GM21381 (cell line): ENCODE data around the gene NUBP2.

Experiments
- ATAC-seq: cut with Tn5 transposase; IDR thresholded peaks from one replicate; pipeline ENCODE4 v1.9.1; 2021; ENCODE audit warnings: mild to moderate bottlenecking, moderate library complexity; ENCODE audit not compliant: unreplicated experiment

Gene NUBP2

DNA sequence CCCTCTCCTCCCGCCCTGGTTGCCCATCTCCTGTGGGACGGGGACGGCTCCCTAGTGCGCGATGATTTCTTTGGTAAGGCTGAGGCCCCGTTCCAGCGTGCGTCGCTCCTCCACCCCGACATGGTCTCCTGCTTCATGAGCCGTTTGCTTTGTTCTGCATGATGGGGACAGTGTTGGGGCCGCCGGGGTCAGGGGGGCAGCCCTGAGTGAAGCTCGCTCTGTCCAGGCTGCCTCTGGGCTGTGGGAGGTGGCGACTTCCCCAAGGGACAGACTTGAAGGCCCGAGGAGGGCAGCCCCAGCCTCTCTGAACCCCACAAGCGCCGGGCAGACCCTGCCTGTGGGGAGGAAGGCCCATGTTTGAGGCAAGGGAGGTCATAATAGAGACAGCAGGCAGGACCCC is 23.8 kb upstream of the NUBP2 start:
- no peak for ATAC-seq

DNA sequence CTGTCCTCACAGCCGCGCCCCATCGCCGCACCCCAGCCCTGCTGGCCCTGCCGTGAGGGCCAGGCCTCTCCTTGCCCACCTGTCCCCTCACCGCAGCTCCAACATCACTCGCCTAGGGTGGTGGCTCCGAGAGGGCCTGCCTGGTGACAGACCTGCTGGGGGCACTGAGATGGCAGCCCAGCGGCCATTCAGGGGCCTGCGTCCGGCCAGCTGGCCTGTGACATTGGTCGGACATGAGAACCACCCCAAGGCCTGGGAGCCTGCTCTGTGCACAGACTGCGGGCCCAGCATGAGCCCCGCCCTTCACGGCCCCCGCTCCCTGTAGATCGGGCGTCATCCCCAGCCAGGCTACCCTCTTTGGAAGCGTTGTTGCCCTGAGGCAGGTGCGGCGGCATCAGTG is 23.2 kb upstream of the NUBP2 start:
- ATAC-seq = no peak

DNA sequence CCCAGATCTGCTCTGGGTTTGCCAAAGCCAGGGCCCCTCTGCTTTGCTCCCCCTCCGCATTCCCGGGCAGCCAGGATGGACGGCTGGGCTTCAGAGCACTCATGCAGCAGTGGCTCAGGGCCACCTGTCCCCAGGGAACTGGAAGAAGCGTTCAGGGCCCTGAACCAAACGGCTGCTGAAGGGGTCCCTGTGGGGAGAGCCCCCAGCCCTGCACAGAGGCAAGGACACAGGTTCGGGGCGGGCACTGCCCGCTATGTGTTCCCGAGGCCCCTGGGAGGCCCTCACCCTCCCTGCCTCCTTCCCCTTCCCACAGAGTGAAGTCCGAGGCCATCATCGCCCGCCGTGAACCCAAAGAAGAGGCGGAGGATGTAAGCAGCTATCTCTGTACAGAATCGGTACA is 21.8 kb upstream of the NUBP2 start:
- no peak for ATAC-seq

DNA sequence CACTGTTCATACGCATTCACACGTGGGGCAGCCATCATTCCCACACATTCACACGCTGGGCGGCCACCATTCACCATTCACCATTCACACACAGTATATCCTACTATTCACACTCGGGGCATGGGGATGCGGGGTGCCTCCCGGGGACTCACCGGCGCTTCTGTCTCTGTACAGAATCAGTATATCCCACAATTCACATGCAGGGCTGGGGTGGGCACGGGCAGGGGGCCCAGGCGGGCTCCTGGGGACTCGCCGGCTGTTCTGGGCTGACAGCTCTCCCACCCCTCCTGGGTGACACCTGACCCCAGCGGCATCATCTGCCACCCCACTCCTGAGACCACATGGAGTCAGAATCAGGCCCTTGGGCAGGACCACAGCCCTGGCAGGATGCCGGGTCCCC is 21.0 kb upstream of the NUBP2 start:
- ATAC-seq = no peak

DNA sequence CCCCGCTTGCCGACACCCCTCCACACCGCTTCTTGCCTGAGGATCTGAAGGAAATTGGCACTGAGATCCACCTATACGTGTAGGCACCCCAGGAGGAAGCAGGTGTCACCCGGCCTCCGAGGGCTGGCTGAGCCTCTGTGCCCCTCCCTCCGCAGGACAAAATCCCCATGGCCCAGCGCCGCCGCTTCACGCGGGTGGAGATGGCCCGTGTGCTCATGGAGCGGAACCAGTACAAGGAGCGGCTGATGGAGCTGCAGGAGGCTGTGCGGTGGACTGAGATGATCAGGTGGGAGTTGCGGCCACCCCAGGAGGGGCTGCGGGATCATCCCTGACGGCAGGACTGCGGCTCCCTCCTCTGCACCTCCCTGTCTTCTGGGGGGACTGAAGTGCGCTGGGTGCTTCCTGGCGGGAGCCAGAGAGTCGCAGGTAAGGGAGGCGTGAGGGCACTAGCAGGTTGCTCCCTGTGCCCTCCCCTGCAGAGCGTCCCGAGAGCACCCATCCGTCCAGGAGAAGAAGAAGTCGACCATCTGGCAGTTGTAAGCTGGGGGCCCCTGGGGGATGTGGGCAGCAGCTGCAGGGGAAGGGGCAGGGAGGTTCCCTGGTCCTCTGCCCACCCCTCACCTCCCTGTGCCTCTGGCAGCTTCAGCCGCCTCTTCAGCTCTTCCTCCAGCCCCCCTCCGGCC is 20.4 kb upstream of the NUBP2 start:
- ATAC-seq = no peak

DNA sequence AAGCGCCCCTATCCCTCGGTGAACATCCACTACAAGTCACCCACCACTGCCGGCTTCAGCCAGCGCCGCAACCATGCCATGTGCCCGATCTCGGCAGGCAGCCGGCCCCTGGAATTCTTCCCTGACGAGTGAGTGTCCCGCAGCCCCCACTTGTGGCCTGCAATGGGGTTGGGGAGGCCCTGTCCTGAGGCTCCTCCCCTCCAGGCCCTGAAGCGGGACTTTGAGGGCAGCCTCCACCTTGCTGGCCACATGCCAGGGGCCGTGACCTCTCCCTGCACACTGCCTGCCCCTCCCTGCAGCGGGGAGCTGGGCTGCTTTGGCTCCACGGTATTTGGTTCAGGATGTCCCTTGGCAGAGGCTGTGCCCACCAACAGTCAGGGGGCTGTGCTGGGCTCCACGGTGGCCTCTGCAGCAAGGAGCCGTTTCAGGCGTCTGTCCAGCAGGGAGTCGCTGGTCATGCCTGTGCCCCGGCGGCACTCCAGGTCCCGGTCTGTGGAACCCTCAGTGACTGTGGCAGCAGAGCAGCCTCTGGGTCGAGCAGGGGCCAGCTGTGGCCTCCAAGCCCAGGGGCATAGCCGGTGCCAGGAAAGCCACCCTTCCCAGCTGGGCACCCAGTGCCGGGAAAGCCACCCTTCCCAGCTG is 19.8 kb upstream of the NUBP2 start:
- ATAC-seq = no peak

DNA sequence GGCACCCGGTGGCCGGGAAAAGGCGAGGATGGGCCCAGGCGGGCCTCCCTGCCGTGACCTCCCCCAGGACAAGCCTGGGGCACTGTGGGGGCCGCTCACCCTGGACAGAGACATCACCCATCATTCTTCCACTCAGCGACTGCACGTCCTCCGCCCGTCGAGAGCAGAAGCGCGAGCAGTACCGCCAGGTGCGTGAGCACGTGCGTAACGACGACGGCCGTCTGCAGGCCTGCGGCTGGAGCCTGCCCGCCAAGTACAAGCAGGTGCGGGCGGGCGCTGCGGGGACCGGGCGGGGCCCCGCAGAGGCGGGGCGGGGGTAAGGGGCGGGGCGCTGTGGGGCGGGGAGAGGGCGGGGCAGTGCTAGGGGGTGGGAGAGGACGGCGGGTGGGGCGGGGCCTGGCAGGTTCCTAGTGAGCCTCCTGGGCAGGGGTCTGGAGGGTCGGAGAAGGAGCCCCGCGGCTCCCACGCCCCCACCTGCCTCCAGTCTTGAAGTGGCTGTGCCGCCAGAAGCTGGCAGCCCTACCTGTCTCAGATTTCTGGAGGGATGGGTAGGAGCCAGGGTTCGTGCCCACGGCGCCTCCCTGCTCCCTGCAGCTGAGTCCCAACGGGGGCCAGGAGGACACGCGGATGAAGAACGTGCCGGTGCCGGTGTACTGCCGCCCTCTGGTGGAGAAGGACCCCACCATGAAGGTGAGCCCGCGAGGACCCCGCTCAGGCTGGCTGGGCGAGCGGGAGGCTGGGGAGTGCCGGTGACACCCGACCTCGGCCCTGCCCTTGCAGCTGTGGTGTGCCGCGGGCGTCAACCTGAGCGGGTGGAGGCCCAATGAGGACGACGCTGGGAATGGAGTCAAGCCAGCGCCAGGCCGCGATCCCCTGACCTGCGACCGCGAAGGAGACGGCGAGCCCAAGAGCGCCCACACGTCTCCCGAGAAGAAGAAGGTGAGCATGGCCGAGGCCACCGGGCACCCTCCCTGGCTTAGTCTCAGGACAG is 18.9 kb upstream of the NUBP2 start:
- ATAC-seq = no peak

DNA sequence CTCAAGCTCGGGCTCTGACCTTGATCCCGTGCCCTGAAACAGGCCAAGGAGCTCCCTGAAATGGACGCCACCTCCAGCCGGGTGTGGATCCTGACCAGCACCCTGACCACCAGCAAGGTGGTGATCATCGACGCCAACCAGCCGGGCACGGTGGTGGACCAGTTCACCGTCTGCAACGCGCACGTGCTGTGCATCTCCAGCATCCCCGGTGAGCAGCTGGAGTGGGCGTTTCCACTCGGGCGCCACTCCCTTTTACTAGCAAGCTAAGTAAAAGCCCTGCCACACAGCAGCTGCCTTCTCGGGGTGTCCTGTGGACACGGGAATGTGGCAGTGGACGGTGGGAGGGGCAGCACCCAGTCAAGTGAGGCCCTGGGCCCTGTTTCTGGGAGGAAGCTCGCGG is 17.8 kb upstream of the NUBP2 start:
- no peak for ATAC-seq

DNA sequence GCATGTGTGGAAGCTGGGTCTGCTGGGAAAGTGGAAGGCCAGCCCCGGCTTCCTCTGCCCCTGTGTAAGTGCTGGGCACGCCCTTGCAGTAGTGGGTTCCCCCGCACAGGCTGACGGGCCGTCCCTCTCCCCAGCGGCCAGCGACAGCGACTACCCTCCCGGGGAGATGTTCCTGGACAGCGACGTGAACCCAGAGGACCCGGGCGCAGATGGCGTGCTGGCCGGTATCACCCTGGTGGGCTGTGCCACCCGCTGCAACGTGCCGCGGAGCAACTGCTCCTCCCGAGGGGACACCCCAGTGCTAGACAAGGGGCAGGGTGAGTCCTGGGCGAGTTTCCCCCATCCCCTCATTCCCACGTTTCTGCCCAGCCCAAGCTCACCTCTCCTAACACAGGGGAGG is 16.9 kb upstream of the NUBP2 start:
- no peak for ATAC-seq

DNA sequence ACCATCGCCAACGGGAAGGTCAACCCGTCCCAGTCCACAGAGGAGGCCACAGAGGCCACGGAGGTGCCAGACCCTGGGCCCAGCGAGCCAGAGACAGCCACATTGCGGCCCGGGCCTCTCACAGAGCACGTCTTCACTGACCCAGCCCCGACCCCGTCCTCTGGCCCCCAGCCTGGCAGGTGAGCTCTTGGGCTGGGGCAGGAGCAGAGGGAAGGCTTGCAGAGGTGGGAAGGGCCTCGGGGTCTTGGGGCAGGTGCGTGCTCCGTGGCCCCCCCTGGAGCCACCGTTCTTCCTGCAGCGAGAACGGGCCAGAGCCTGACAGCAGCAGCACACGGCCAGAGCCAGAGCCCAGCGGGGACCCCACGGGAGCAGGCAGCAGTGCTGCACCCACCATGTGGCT is 16.5 kb upstream of the NUBP2 start:
- no peak for ATAC-seq

DNA sequence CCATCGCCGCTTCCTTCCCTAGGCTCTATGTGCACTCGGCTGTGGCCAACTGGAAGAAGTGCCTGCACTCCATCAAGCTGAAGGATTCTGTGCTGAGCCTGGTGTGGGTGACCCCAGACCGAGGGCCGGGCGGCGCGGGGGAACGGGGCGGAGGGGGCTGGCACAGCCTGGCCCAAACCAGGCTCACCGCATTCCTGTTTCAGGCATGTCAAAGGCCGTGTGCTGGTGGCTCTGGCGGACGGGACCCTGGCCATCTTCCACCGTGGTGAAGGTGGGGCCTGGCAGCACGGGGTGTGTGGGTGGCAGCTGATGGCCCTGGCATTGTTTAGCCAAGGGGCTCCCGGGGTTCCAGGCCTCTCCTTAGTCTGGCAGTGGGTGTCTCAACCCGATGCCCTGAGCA is 16.1 kb upstream of the NUBP2 start:
- no peak for ATAC-seq

DNA sequence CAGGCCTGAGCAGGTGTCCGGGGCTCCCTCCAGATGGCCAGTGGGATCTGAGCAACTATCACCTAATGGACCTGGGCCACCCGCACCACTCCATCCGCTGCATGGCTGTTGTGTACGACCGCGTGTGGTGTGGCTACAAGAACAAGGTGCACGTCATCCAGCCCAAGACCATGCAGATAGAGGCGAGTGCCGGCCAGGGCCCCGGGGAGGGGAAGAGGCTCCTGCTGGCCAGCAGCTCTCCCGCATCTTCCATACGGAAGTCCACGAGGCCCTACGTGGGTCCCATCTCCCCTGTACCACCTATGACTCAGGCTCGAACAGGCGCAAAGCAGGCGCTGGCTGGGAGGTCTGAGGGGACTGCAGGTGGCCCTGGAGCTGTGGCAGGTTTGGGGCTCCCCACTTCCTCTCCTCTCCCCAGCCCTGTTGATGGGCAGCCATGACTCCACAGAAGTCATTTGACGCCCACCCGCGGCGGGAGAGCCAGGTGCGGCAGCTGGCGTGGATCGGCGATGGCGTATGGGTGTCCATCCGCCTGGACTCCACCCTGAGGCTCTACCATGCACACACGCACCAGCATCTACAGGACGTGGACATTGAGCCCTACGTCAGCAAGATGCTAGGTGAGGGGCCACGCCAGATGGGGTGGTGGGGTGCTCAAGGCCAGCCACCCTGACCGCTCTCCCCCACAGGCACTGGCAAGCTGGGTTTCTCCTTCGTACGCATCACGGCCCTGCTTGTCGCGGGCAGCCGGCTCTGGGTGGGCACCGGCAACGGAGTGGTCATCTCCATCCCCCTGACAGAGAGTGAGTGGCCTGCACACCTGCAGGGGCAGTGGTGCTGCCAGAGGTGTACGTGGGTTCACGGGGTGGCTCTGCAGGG is 15.4 kb upstream of the NUBP2 start:
- ATAC-seq = no peak

DNA sequence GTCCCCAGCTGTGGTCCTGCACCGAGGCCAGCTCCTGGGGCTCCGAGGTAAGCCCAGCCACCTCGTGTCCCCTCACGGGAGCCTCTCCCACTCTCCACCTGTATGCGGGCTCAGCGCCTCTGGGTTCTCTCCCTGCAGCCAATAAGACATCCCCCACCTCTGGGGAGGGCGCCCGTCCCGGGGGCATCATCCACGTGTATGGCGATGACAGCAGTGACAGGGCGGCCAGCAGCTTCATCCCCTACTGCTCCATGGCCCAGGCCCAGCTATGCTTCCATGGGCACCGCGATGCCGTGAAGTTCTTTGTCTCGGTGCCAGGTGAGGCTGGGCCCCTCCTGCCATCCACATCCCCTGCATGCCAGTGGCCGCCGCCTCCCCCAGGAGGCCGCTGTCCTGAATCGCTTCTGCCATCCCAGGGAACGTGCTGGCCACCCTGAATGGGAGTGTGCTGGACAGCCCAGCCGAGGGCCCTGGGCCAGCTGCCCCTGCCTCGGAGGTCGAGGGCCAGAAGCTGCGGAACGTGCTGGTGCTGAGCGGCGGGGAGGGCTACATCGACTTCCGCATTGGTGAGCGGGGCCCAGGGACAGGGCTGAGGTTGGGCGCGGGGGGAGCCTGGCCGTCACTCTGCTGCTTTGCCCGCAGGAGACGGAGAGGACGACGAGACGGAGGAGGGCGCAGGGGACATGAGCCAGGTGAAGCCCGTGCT is 14.5 kb upstream of the NUBP2 start:
- ATAC-seq = no peak

DNA sequence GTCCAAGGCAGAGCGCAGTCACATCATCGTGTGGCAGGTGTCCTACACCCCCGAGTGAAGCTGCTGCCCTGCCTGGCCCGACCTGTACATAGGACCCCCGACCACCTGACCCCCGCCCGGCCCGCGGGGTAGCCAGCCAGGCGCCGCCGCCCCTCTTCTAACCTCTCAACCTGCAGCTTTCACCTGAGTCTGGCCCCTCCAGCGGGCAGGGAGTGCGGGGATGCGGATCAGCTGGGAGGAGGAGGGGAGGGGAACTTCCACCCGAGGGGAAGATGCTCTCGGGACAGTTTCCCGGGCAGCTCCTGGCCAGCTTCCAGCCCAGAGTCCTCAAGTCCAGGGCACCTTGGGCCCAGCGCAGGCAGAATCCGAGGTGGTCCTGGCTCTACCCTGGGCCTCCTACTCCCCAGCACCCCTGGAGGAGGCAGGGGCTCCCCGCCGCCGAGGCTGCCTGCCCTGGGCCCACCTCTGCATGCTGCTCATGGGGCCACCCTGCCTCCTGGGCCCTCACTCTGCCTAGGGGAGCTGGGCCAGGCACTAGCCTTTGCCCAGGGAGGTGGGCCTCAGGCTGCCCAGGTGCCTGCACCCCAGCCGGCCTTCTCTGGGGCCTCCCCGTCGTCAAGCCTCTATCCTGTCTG is 13.9 kb upstream of the NUBP2 start:
- ATAC-seq = no peak

DNA sequence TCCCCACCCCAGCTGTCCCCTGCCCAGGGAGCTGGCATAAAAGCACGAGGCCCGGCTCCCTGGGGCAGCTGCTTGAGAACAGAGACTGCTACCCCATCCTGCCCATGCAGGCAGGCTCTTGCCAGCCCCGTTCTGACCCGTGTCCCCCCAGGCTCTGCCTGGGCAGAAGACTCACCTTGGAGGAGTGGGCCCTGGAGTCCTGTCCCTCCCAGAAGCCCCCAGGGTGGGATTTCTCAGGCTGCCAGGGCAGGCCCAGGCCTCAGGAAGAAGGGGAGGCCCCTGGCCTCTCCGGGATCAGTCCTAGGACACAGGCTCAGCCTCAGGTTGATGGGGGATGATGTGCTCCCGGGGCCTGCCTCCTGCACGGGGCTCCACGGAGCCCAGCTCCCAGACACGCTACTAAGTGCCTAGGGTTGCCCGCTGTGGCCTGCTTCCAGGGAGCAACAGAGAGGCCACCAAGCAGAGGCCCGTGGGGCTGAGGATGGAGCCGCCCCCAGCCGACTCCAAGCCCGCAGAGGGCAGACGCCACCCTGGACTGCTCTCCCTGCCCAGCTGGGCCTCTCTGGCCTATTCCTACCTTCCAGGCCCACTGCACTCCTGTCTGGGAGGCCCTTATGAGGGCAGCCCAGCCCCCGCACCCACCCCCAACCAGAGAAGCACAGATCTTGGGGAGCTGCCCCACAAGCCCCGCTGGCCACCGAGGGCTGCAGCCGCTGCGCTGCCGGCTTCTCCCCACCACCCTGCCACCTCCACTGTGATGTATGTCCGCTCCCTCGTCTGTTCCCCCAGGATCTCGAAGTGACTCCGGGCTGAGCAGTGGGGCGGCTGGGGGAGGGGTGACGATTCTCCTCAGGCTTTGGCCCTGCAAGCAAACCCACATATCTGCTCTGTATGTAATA is 13.1 kb upstream of the NUBP2 start:
- no peak for ATAC-seq

DNA sequence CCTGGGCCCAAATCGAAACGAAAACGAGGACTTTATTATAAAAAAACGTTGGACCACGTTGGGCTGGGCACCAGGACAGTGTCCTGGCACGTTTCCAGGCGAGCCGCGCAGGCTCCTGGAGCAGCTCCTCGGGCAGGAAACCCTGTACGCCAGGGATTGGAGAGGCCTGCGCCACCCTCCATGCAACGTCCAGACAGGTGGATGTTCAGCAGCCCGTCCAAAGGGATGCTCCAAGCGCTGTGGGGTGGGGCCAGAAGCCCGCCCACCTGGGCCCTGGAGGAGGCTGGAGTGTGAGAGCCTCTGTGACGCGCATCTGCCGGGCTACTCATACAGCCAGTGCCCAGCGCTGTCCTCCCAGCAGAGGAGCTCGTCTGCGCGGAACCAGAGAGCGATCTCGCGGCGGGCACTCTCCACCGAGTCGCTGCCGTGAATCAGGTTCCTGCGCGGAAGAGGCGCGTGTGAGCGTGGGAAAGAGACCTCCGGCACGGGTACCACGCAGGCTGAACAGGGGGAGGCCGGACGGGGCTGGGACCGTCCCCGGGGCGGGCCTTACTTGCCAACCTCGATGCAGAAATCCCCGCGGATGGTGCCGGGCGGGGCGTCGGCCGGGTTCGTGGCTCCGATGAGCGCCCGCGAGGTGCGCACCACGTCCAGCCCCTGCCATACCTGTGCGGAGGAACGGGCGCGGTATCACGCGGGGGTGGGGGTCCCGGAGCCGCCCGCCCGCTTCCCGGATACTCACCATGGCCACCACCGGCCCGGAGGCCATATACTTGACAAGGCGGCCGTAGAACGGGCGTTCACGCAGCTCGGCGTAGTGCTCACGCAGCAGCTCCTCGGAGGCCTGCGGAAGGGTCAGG is 12.2 kb upstream of the NUBP2 start:
- ATAC-seq = no peak

DNA sequence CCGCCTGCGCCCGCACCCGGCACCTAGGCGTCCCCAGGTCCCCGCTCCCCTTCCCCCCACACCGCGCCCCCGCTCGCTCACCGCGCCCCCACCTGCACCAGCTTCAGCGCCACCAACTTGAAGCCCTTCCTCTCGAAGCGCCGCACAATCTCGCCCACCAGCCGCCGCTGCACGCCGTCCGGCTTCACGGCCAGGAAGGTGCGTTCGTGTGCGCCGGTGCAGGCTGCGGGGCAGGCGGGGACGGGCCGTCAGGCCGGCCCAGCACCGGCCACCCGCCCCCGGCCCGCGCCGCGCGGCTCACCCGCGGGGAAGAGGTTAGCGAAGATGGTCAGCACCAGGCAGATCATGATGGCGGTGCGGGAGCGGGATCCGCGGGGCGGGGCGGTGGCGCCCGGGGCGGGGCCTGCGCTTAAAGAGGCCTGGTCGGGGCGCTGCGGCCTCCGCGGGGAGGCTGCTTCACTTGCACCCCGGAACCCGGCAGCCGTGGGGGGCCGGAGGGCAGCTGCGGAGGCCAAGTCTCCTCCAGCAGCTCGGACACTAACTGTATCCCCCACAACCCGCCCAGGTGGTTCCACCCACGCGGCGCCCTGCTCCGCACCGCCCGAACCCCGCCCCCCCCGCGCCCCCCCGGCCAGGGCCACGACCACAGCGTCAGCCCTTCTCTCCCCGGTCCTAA is 11.4 kb upstream of the NUBP2 start, which contains the start of gene NME3:
TSS of gene NME3 (minus strand) at position 356 of the 676 bp plus-strand sequence. CDS start at position 347, 9 bp downstream.
- peak; percentile 25 for ATAC-seq
